GM21526 (cell line): ENCODE results near the gene MCEMP1.

Experiments
- ATAC-seq: cut with Tn5 transposase; IDR thresholded peaks from one replicate; pipeline ENCODE4 v1.9.1; 2021; ENCODE audit warnings: moderate library complexity; ENCODE audit not compliant: unreplicated experiment, low FRiP score

The MCEMP1 gene

DNA sequence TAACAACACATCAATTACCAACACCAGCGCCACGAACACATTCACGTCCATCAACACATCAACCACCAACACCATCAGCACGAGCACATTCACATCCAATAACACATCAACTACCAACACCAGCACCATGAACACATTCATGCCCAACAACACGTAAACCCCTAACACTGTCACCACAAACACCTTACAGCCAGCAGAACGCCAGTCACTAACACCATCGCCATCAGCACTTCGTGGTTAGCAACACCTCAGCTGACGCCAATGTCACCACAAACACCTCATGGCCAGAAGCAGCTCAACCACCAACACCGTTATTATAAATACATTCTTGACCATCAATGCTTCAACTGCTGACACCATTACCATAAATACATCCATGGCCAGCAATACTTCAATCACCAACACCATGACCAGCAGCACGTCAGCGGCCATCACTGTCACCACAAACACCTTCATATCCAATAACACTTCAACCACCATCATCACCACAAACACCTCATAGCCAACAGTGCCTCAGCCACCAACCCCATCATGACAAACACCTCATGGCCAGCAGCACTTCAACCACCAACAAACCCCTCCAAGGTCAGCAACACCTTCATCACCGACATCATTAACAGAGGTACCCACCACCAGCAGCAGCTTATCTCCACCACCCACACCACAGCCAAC, 15.7 kb downstream of the MCEMP1 start:
- no peak for ATAC-seq

DNA sequence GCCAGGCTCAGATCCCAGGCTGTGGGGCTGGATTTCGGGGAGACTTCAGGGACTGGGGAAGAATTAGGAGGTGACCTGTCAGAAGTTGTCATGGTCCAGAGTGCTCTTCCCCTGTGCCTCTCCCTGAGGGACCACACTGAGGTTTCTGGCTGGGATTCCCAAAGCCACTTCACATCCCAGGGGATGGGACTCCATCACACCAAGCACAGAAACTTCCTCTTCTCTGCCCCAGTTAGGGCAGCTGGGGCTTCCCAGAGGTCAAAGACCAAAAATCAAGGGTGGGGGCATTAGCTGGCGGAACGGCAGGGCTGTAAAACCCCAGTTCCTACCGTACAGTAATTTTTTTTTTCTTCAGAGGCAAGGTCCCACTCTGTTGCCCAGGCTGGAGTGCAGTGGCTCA, 17.6 kb downstream of the MCEMP1 start:
- ATAC-seq: no peak

DNA sequence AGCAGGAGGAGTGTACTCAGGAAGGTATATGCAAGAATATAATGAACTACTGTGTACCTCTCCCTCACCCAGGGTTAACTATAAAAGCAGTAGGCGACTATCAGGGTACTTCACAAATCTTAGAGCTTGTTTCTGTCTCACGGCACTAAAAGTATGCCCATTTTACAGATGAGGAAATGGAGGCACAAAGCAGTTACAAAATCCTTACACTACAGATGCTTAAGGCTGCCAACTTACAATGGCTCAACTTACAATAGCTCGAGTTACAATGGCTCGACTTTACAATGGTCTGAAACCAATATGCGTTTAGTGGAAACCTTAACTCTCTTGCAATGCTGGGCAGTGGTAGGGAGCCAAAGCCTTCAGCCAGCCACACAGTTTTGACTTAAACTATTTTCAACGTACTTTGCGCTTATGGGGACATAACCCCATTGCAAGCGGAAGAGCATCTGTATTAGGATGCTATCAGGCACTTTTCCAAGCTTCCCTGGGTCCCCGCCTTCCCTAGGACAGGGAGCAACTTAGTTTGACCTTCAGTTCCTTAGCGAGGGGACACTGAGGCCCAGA, 20.9 kb downstream of the MCEMP1 start:
- ATAC-seq: no peak

DNA sequence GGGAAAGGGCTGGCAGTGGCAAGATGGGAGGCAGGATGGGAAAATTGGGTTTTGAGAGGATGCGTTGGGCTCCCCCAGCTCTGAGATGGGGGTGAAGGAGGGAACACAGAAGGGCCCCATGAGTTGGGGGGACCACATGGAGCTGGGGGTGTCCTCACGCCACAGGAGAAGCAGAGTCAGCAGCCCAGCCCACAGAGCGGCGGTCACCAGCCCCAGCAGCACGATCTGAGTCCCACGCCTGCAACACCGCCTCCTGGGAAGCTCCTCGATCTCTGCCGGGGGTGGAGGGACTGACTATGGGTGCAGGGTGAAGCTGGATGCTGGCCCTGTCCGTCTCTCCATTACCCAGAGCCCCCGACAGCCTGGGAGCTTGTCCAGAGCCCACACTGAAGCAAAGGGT, 21.7 kb downstream of the MCEMP1 start:
- ATAC-seq: no peak

DNA sequence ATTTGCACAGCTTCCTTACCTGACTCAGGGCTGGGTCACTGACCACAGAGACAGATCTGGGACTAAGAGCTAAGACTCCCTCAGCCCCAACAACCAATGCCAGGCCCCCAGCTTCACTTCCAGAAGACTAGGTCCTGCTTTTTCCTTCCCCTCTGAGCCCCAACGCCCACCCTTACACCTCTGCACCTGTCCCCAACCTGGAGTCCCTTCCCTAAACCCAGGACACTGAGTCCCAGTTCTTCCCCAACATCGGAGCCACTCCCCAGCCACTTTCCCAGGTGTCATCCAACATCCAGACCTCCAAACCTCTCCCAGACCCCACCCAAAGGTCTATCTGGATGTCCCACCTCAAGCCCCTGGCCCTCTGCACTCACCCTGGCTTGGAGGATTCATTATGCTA, 22.1 kb downstream of the MCEMP1 start:
- ATAC-seq: no peak

DNA sequence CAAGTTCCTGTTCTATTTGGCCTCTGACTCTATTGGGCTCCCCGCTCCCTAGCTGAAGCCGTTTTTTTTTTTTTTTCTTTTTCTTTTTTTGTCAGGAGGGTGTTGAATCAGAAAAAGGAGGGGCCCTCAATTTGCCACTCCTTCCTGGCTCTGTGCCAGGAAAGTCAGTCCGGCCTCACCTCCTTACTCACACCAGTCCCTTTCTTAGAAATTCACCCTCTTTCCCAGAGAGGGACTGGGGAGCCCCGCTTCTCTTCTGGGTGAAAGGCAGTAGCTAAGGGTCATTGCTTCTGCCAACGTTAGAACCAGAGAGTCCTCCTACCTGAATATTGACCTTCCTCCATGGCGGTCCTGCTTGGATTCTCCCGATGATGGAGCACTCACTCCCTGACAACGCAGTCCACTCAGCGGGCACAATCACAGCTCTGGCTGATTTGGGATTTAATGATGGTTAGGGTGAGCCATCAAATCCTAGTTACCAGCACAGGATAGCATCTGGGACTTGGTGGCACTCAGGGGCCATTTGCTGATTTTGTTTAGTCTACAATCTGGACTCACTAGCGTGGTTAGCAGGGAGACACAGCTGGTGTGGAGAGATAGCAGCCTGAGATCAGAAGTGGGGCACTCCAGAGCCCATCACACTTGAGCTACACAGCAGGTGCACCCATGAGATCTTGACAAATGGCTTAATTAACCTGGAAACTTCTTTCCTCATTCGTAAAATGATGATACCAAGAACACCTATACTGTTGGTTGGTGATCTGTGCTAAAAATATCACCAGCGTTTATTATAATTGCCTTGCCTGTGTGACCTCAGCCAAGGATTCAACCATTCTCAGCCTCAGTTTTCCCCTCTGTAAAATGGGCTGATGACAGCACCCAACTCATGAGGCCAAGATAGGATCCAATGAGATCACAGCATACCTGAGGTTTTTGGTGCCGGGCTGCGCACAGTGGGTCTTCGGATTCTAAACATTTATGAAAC, 22.8 kb downstream of the MCEMP1 start:
- no peak for ATAC-seq

DNA sequence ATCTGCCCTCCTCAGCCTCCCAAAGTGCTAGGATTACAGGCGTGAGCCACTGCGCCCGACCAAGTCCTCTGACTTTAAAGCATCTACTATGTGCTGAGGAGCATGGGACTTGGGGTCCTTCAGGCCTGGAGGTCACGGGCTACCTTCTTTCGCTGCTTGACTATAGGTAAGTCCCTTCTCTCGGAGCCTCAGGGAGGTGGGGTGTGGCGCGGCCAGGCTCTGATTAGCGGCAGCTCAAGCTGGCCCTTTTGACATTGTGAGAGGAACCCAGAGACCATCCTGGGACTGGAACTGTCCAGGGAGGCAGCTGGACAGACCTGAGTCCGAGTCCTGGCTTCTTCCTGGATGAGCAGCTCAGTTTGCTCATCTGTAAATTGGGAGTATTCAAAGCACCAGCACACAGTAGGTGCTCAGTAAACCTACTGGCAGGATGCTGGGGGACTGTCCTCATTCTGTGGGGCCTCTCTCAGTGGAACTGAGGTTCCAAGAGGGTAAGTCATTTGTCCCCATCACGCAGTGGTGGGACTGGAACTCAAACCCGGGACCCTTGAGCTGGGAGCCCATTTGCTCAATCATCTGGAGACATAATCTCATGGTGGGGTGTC, 24.3 kb downstream of the MCEMP1 start:
- ATAC-seq: no peak

DNA sequence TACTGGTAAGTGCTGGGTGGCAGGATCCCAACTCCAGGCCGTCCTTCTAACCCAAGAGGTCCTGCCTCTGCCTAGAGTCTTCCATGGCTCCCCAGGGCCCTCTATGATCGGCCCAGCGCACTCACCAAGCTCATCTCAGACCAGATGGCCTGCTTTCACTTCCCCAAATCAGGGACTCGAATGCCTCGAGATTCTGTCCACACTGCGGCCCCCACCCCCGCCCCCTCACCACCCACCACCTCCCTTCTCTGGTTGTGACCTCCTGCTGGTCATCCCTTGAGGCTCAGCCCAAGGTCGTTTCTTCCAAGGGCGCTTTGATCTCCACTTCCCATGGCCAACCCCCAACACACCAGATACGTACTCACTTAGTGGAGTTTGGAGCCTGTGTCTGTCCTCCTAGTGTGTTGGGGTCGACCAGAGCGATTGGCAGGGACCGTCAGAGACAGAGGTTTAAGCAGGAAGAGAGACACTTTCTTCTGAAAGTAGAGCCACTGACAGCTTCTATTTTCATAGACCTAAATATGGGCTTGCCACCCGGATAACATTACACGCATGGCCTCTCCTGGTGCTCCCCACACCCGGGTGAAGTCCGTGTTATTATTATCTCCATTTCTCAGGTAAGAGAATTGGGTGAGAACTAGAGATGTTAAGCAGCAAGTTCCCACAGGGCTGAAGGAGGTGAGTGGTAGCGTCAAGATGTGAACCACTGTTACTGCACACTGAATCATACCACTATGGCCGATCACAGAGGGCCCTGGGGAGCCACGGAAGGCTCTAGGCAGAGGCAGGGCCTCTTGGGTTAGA, 25.0 kb downstream of the MCEMP1 start, which contains the start of gene FCER2:
Gene FCER2, minus strand, starts transcription at position 478 of the 804 bp plus-strand sequence. CDS start 2,371 bp downstream, outside the sequence.
- peak; percentile 45 for ATAC-seq

DNA sequence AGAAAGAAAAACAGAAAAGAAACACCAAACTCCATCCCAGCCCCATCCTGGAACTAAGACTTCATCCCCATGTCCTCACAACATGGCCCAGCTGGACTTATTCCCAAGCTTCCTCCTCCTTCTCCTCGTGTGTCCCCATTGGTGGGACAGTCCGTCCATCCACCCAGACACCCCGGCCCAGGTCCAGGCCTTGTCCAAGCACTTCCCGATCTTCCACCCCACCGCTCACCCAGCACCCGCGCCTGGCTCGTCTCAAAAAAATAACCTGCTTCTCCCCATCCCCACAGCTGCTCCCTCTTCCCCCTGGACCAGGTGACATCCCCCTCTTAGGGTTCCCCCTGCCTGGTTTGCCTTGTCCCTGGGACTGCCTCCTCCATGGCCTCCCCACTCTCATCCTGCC, 26.4 kb downstream of the MCEMP1 start:
- no peak for ATAC-seq

DNA sequence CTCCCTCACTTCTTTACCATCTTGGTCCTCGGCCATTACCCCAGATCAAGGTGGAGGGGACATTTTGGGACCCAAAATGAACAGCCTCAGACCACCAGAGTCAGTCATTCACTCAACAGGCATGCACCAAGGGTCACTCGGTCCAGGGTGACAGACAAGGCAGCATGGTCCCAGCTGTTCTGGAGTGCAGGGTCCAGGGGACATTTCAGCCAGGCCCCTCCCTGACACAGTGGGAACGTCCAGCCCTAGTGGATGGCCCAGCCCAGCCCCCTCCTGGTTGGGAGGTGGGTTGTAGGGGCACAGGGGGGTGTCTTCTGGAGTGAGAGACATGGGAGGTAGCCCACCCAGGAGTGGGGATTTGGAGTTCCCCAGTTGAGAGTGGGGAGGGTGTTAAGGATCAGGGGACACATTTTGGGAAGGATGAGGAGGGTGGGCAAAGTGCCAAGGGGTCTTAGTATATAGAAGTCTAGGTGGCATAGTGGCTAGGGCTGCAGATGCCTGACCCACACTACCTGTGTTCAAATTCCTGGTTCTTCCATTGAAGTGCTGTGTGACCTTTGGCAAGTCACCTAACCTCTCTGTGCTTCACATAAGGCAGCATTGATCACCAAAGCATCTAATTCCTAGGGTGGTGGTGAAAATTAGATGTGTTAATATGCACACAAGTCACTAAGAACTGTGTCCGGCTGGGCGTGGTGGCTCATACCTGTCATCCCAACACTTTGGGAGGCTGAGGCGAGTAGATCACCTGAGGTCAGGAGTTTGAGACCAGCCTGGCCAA, 27.6 kb downstream of the MCEMP1 start:
- no peak for ATAC-seq

DNA sequence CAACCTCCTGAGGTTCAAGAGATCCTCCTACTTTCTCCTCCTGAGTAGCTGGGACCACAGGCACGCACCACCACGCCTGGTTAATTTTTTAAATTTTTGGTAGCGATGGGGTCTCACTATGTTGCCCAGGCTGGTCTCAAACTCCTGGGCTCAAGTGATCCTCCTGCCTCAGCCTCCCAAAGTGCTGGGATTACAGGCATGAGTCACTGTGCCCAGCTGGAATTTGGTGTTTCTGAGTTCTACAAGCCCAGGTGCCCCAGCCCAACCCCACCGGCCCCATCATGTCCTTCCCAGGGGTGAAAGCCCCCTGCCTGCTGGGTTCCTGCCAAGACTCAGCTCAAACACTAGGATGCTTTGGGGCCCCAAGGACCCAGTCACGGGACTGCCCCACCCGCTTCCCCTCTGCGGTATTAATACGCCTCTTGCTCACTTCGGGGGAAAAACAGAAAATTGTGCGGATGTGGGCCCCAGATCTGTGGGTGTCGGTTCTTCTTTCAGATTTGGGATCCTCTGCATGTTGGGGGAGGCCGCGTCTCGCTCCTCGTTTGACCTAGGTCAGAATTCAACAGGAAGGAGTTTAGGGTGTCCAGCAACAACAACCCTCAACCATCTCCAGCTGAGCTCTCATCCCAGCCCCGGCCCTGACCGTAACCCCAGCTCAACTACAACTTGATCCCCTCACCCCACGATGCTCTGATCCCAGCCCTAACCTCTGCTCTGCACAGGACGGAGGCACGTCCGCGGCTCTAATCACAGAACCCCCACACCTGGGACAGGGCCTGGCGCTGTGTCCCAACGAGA, 28.7 kb downstream of the MCEMP1 start:
- peak; percentile 31 for ATAC-seq

DNA sequence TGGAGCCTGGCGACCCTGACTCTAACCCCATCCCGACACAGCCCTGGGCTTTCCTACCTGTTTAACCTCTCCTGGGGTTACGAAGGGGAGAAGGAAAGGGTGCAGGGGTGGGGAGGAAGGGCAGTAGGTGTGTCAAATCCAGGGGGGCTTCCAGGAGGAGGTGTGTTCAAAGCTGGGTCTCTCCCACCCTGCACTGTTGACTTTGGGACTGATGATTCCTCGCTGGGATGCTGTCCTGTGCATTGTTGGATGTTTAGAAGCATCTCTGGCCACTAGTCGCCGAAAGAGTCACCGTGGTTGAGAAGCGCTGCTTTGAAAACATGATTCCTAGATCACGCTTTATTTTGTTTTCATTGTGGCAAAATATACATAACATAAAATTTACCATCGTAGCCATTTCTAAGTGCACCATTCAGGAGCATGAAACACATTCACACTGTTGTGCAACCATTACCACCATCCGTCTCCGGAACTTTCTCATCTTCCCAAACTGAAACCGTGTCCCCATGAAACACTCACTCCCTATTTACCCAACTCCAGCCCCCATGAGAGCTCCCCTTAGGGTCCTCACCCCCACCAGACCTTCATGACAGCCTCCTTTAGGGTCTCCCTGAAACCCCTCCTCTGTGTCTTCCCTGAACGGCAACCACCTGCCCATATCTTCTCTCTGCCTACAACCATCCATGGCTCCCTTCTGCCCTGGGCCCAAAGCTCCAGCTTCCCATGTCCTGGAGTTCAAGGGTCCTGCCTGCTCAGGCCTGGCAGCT, 29.5 kb downstream of the MCEMP1 start:
- ATAC-seq: no peak

DNA sequence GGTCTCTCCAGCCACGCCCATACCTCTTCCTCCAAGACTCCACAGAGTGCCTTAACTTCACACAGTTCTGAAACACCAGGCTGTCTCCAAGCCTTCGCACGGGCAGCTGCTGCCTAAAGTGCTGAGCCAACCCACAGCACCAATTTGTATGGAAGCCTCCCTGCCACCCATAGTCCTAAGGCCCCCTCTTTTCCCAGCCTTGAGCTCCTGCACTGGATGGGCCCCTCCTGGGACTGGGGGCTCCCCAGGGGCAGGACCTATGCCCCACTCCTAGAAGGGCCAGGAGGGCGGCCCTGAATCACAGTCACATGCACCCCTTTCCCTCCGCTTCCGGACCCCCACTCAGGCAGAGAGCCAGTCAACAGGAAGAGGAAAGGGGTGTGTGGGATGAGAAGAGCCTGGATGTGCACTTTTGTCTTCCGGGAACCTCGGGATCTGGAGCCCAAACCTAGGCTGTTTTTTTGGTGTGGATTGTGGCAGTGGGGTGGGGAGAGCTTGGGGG, 30.1 kb downstream of the MCEMP1 start:
- ATAC-seq: no peak

DNA sequence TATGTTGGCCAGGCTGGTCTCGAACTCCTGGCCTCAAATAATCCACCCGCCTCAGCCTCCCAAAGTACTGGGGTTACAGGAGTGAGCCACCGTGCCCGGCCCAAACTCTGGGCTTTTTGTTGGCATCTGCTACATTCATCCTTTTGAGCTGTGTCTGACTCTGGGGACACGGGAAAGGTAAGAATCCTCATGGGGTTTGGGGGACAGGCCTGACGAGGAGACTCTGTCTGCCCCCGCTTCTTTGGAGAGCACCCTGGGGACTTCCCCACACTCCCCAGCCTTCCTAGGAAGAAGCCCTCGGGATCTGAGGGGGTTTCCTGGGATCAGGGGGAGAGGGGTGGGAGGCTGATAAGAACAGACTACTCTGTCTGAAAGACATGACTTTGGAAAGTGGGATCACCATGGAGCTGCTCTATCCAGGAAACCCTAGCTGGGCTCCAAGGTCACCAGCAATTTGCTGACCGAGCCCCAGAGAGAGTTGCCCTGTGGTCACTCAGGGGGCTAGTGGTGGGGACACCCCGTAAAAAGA, 33.1 kb downstream of the MCEMP1 start:
- no peak for ATAC-seq

DNA sequence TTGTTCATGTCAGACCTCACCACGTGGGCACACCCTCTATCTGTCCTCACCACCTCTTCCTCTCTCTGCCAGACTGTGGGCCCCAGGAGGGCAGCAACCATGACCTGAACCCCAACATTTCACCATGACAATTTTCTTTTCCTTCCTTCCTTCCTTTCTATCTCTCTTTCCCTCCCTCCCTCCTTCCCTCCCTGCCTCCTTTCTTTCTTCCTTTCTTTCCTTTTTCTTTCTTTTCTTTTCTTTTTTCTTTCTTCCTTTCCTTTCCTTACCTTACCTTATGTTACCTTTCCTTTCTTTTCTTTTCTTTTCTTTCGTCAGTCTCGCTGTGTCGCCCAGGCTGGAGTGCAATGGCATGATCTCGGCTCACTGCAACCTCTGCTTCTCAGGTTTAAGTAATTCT, 33.7 kb downstream of the MCEMP1 start:
- ATAC-seq: no peak

DNA sequence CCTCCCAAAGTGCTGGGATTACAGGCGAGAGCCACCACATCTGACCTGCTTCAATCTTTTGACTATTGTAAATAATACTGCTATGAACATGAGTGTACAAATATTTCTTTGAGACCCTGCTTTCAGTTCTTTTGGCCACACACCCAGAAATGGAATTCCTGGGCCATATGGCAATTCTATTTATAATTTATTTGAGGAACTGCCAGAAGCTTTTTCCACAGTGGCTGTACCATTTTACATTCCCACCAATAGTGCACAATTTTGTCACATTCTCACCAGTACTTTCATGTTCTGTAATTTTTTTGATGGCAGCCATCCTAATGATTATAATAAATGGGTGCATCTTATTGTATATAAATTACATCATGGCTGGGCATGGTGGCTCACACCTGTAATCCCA, 38.8 kb downstream of the MCEMP1 start:
- ATAC-seq: no peak

DNA sequence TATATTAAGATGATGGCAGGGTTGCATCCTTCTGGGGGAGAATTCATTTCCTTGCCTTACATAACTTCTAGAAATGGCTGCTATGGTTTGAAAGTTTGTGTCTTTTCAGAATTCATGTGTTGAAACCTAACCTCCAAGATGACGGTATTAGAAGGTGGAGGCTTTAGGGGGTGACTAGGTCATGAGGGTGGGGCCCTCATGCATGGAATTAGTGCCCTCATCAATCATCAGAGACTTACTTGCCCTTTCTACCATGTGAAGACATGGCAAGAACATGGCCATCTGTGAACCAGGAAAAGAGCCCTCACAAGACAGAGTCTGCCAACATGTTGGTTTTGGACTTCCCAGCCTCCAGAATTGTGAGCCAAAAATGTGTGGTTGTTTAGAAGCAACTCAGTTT, 39.9 kb downstream of the MCEMP1 start:
- no peak for ATAC-seq
